Fibroblast of lung (primary cell): ENCODE measurements around the gene DDR2. TPM values are rescaled to one million over a fixed set of nuclear protein-coding genes. Genes with fewer than 3 reads are reported as not detected.
"Not testable (repeated sequence)": the region's sequence is repeated elsewhere in the genome, so short reads cannot be mapped to it uniquely, and the experiment has no call there.

Experiments used
- DNase-seq, 2 donors: peaks; one replicate each; pipeline versions ENCODE4 v3.0.0 to v3.0.0-alpha.2; 2010; ENCODE audit warnings: low read depth in 2 of 2
- H2AFZ ChIP-seq: 2 replicates; pipeline ENCODE4 v1.5.1; 2012; ENCODE audit warnings: low read length, control low read depth, inconsistent platforms
- H3K27ac ChIP-seq: 2 replicates; pipeline ENCODE4 v1.5.1; 2011; ENCODE audit warnings: low read length, control low read depth; ENCODE audit not compliant: insufficient read depth
- H3K27me3 ChIP-seq: 2 replicates; pipeline ENCODE4 v1.5.1; 2011; ENCODE audit warnings: mild to moderate bottlenecking, low read length; ENCODE audit not compliant: control insufficient read depth, insufficient read depth
- H3K36me3 ChIP-seq: 2 replicates; pipeline ENCODE4 v1.5.1; 2011; ENCODE audit warnings: low read length; ENCODE audit not compliant: control insufficient read depth, insufficient read depth
- H3K4me1 ChIP-seq: 2 replicates; pipeline ENCODE4 v1.5.1; 2011; ENCODE audit warnings: low read length; ENCODE audit not compliant: control insufficient read depth, insufficient read depth; ENCODE audit errors: extremely low read depth
- H3K4me2 ChIP-seq: 2 replicates; pipeline ENCODE4 v1.5.1; 2011; ENCODE audit warnings: low read length, control low read depth; ENCODE audit not compliant: insufficient read depth; ENCODE audit errors: extremely low read depth
- H3K4me3 ChIP-seq, 4 experiments: fragments of 200-600 bp in 1 of 4; sonication (generic) in 1 of 4; replicated peaks in 1 of 4; 2 replicates each; pipeline ENCODE4 v1.5.1; 2011 to 2016; ENCODE audit warnings: low read length in 4 of 4, low read depth in 3 of 4, mild to moderate bottlenecking in 3 of 4, control low read depth in 2 of 4, inconsistent platforms in 1 of 4, mixed read lengths in 1 of 4; ENCODE audit not compliant: insufficient read depth in 1 of 4; ENCODE audit errors: control extremely low read depth in 1 of 4
- H3K79me2 ChIP-seq: 2 replicates; pipeline ENCODE4 v1.5.1; 2012; ENCODE audit warnings: mild to moderate bottlenecking, low read length, inconsistent platforms; ENCODE audit not compliant: control insufficient read depth, insufficient read depth
- H3K9ac ChIP-seq: 2 replicates; pipeline ENCODE4 v1.5.1; 2011; ENCODE audit warnings: mild to moderate bottlenecking, low read length, control low read depth; ENCODE audit not compliant: insufficient read depth
- H3K9me3 ChIP-seq: 2 replicates; pipeline ENCODE4 v1.5.1; 2012; ENCODE audit warnings: low read depth, low read length; ENCODE audit not compliant: control insufficient read depth, insufficient read depth
- H4K20me1 ChIP-seq: 2 replicates; pipeline ENCODE4 v1.5.1; 2011; ENCODE audit warnings: low read length; ENCODE audit not compliant: control insufficient read depth, insufficient read depth; ENCODE audit errors: extremely low read depth
- CTCF ChIP-seq, 2 donors: IDR thresholded peaks in 1 of 2; conservative IDR thresholded peaks in 1 of 2; 1 replicate in 1 of 2; 2 replicates in 1 of 2; pipeline ENCODE4 v1.5.1; 2011 to 2012; ENCODE audit warnings: low read length in 2 of 2, control low read depth in 1 of 2, inconsistent platforms in 1 of 2, low read depth in 1 of 2, mild to moderate bottlenecking in 1 of 2
- EZH2 ChIP-seq: IDR thresholded peaks from 2 replicates; pipeline ENCODE4 v1.5.1; 2012; ENCODE audit warnings: low read length, control low read depth, mild to moderate bottlenecking; ENCODE audit errors: missing control alignments
- polyA plus RNA-seq, 2 donors: library from polyadenylated mRNA; depleted of rRNA in 1 of 2; stranded (reverse) in 1 of 2; unstranded in 1 of 2; fragments of >200 nt; gene quantifications; 2 replicates each; pipeline ENCODE4 v1.2.1, GENCODE V29; 2011 to 2012; ENCODE audit warnings: missing spikeins in 1 of 2
- total RNA-seq: library from RNA; depleted of rRNA; stranded (reverse); fragments of >200 nt; gene quantifications from 2 replicates; pipeline ENCODE4 v1.2.1, GENCODE V29; 2014

Gene DDR2
- total and polyA plus RNA-seq, 2 donors (not counting 1 experiment from before 2014, with no cell fraction given), result 192 to 303 TPM

- no peak for TF ChIP-seq CTCF (conservative IDR thresholded peaks at IDR 0.05 in 1 of 2, IDR thresholded peaks at IDR 0.05 in 1 of 2; ENCODE audit: low read depth in 1 of 2, low read length in 2 of 2)
- TF ChIP-seq EZH2, result no peak
- no peak for DNase-seq
- Histone ChIP-seq H3K4me1 (peaks cover 9% of the 10 kb centered on the region), H3K27ac (no peak overlapping the region), H3K4me3 (no peak overlapping the region), H3K9me3 (no peaks in the 10 kb centered on the region), H3K36me3 (peaks cover 4% of the 10 kb centered on the region), H3K79me2 (peaks cover 43% of the 10 kb centered on the region), H3K27me3 (no peaks in the 10 kb centered on the region), H2AFZ (no peak overlapping the region), H4K20me1 (peaks cover 2% of the 10 kb centered on the region), H3K9ac (no peak overlapping the region), H3K4me2 (no peak overlapping the region)
These were observed 96.3 kb downstream of the DDR2 start for GRCh38 chr1:162728573-162728972.

GRCh38 chr1:162729195-162729774 lies 97.0 kb downstream of the DDR2 start:
- not testable (repeated sequence) for H2AFZ ChIP-seq, H3K27ac ChIP-seq, H3K4me1 ChIP-seq, H3K4me3 ChIP-seq, DNase-seq, H4K20me1 ChIP-seq, H3K27me3 ChIP-seq, H3K9ac ChIP-seq, H3K36me3 ChIP-seq, H3K4me2 ChIP-seq, H3K9me3 ChIP-seq
- H3K79me2 ChIP-seq, result peaks cover 38% of the 10 kb centered on the region

GRCh38 chr1:162732094-162732493 lies 99.8 kb downstream of the DDR2 start:
- Histone ChIP-seq H3K27ac (no peak overlapping the region), H3K79me2 (peaks cover 44% of the 10 kb centered on the region), H3K9me3 (no peaks in the 10 kb centered on the region), H3K4me1 (peaks cover 4% of the 10 kb centered on the region), H3K9ac (no peak overlapping the region), H4K20me1 (peaks cover 2% of the 10 kb centered on the region), H2AFZ (no peak overlapping the region), H3K27me3 (no peaks in the 10 kb centered on the region), H3K4me3 (no peak overlapping the region), H3K36me3 (peaks cover 7% of the 10 kb centered on the region), H3K4me2 (no peak overlapping the region)
- TF ChIP-seq CTCF (conservative IDR thresholded peaks at IDR 0.05 in 1 of 2, IDR thresholded peaks at IDR 0.05 in 1 of 2; ENCODE audit: low read depth in 1 of 2, low read length in 2 of 2) (no peak), EZH2 (no peak)
- no peak for DNase-seq
